ENCODE results near the gene MRC2.
A peak's percentile ranks its signal among the peaks of the same experiment; 100 is the strongest.

DNA sequence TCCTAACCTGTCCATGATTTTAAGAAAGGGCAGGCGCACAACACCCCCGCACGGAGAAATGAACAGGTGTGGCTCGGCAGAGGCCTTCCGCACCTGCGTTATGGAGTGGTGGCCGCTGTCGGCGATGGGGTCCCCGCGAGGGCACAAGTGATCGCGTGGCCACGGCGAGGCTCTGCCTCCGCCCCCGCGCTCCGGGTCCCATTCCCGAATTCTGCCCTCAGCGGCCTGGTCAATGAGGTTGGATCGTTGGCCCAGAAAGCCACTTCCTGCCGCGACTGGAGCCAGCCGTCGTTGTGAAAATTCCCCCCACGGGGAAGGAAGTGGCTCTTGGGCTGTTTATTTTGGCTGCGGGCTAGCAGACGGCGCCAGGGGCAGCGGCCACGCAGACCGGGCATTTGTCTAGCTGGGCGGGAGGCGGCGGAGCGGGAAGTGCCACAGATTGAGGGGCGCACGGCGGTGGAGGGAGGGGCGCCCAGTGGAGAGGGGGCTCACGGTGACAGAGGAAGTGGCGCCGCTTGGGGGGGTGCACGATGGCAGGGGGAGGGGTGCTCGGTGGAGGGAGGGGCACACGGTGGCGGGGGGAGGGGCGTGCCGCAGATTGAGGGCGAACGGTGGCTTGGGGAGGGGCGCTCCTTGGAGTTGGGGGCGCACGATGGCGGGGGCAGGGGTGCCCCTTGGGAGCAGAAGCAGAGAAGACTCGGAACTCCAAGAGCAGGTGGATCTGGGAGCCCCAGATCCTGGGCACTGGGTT is 25.0 kb downstream of the MRC2 start:
- no peak for TF ChIP-seq CTCF (IDR thresholded peaks at IDR 0.05)
- TF ChIP-seq CHD2 (IDR thresholded peaks at IDR 0.05; ENCODE audit: low read length, partially characterized antibody) = no peak
- TF ChIP-seq SIN3A (IDR thresholded peaks at IDR 0.05; ENCODE audit: borderline replicate concordance, low read depth, low read length) = peak; percentile 78; the same call in 1 of the 2 replicates
- TF ChIP-seq MAX (IDR thresholded peaks at IDR 0.05; ENCODE audit: low read depth) = peak; percentile 87
- TF ChIP-seq POLR2AphosphoS5 (IDR thresholded peaks at IDR 0.05; ENCODE audit: low read depth, low read length) = peak; percentile 30; the same call in 1 of the 2 replicates

All from SK-N-SH (cell line).